ENCODE results near the gene ADARB2.
"Not testable (repeated sequence)": the region's sequence is repeated elsewhere in the genome, so short reads cannot be mapped to it uniquely, and the experiment has no call there.

The ADARB2 gene

DNA sequence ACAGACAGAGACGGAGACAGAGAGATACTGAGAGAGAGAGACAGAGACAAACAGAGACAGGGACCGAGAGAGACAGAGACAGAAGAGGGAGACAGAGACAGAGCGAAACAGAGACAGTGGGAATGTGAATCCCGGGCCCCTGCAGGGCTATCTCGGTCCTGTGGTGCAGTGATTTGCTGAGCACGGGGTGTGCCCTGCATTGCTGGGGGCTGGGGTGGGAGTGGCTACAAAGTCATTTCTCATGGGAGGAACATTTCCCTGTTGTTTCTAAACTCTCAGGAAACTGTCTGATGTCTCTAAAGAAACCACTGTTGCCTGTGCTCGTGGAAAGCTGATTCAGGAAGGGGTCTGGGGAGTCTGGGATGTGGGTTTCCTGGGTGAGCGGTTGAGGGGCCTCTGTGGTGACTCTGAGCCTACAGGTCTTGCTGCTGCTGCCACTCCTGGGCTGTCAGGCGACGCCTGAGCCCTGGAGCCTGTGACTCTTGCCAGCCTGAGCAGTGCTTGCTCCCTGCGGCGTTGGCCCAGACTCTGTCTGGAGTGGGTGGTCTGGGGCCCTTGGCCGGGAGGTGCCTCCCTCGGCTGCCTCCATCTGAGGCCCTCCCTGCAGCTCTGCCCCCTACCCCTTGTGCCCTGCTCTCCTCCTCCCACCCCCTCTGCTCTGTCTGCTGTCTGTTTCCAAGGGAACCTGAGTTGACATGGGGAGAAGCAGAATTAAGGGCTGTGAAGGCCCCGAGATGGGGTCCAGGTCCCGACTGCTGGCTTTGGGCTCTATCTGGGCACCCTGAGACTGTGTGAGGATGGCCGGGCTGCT, 389.2 kb downstream of the ADARB2 start:
- Histone ChIP-seq H3K9ac (ENCODE audit: low read depth, low read length) (no peak overlapping the region), H3K9me3 (ENCODE audit: control insufficient read depth, insufficient read depth, low read length) (no peaks in the 10 kb centered on the region), H3K27me3 (ENCODE audit: control insufficient read depth, insufficient read depth, low read length) (no peaks in the 10 kb centered on the region), H3K4me3 (ENCODE audit: low read depth, low read length) (no peak overlapping the region), H3K4me1 (ENCODE audit: control insufficient read depth, insufficient read depth, low read length) (no peaks in the 10 kb centered on the region), H3K36me3 (ENCODE audit: control insufficient read depth, insufficient read depth, low read length) (no peaks in the 10 kb centered on the region)

- Histone ChIP-seq H3K27me3 (ENCODE audit: control insufficient read depth, insufficient read depth, low read length) (no peaks in the 10 kb centered on the region), H3K9me3 (ENCODE audit: control insufficient read depth, insufficient read depth, low read length) (no peaks in the 10 kb centered on the region), H3K36me3 (ENCODE audit: control insufficient read depth, insufficient read depth, low read length) (no peaks in the 10 kb centered on the region), H3K4me1 (ENCODE audit: control insufficient read depth, insufficient read depth, low read length) (no peaks in the 10 kb centered on the region), H3K4me3 (ENCODE audit: low read depth, low read length) (no peak overlapping the region), H3K9ac (ENCODE audit: low read depth, low read length) (no peak overlapping the region)
These were observed 389.8 kb downstream of the ADARB2 start for GRCh38 chr10:1347525-1347924.

GRCh38 chr10:1346201-1346600, 391.1 kb downstream of the ADARB2 start:
- Histone ChIP-seq H3K9ac (ENCODE audit: low read depth, low read length) (no peak overlapping the region), H3K9me3 (ENCODE audit: control insufficient read depth, insufficient read depth, low read length) (no peaks in the 10 kb centered on the region), H3K4me3 (ENCODE audit: low read depth, low read length) (no peak overlapping the region), H3K27me3 (ENCODE audit: control insufficient read depth, insufficient read depth, low read length) (no peaks in the 10 kb centered on the region), H3K4me1 (ENCODE audit: control insufficient read depth, insufficient read depth, low read length) (no peaks in the 10 kb centered on the region), H3K36me3 (ENCODE audit: control insufficient read depth, insufficient read depth, low read length) (no peaks in the 10 kb centered on the region)

DNA sequence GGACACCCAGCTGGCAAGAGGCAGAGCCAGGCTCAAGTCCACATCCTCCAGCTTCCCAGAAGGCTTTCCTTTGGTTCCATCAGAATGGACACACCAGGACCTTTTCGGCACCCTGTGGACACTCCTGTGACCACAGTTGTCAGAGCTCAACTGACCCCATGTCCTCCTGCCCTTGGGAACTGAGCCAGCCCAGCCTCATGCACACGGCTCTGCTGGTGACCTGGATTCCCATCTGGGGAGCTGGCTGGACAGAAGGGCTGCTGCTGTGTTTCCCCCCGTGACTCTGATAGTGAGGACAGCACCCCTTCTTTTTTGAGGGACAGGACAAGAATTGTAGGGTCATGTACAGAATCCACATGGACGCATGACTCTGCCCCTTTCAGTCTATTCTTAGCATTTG, 392.0 kb downstream of the ADARB2 start:
- Histone ChIP-seq H3K4me1 (ENCODE audit: control insufficient read depth, insufficient read depth, low read length) (no peaks in the 10 kb centered on the region), H3K36me3 (ENCODE audit: control insufficient read depth, insufficient read depth, low read length) (no peaks in the 10 kb centered on the region), H3K27me3 (ENCODE audit: control insufficient read depth, insufficient read depth, low read length) (no peaks in the 10 kb centered on the region), H3K9ac (ENCODE audit: low read depth, low read length) (no peak overlapping the region), H3K4me3 (ENCODE audit: low read depth, low read length) (no peak overlapping the region), H3K9me3 (ENCODE audit: control insufficient read depth, insufficient read depth, low read length) (no peaks in the 10 kb centered on the region)

- H3K4me1 ChIP-seq (ENCODE audit: control insufficient read depth, insufficient read depth, low read length), result no peaks in the 10 kb centered on the region
- no peaks in the 10 kb centered on the region for H3K36me3 ChIP-seq (ENCODE audit: control insufficient read depth, insufficient read depth, low read length)
- no peak overlapping the region for H3K4me3 ChIP-seq (ENCODE audit: low read depth, low read length)
- no peak overlapping the region for H3K9ac ChIP-seq (ENCODE audit: low read depth, low read length)
- H3K27me3 ChIP-seq (ENCODE audit: control insufficient read depth, insufficient read depth, low read length), result no peaks in the 10 kb centered on the region
- no peaks in the 10 kb centered on the region for H3K9me3 ChIP-seq (ENCODE audit: control insufficient read depth, insufficient read depth, low read length)
These were observed 392.5 kb downstream of the ADARB2 start for GRCh38 chr10:1344846-1345245.

DNA sequence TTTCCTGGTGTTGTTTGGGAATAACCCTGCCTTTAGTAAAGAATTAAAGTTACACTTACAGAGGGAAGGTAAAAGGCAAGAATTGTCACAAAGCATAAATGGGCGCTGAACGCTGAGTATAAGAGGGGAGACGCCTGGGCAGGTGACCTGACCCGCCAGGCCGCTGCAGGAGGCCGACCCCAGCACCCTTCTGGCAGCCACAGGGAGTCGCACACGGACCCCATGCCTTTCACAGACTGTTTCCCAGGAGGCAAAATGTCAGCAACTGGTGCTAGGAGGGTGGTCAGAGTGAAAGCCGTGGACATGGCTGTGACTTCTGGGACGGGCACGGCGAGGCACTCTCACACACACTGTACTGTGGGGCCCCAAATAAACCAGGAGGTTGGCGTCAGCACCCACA, 392.9 kb downstream of the ADARB2 start:
- no peak overlapping the region for H3K4me3 ChIP-seq (ENCODE audit: low read depth, low read length)
- no peaks in the 10 kb centered on the region for H3K36me3 ChIP-seq (ENCODE audit: control insufficient read depth, insufficient read depth, low read length)
- H3K9me3 ChIP-seq (ENCODE audit: control insufficient read depth, insufficient read depth, low read length), result no peaks in the 10 kb centered on the region
- H3K27me3 ChIP-seq (ENCODE audit: control insufficient read depth, insufficient read depth, low read length), result no peaks in the 10 kb centered on the region
- no peaks in the 10 kb centered on the region for H3K4me1 ChIP-seq (ENCODE audit: control insufficient read depth, insufficient read depth, low read length)
- H3K9ac ChIP-seq (ENCODE audit: low read depth, low read length), result no peak overlapping the region

- H3K4me3 ChIP-seq (ENCODE audit: low read depth, low read length), result no peak overlapping the region
- no peak overlapping the region for H3K9ac ChIP-seq (ENCODE audit: low read depth, low read length)
- no peaks in the 10 kb centered on the region for H3K9me3 ChIP-seq (ENCODE audit: control insufficient read depth, insufficient read depth, low read length)
- no peaks in the 10 kb centered on the region for H3K36me3 ChIP-seq (ENCODE audit: control insufficient read depth, insufficient read depth, low read length)
- H3K27me3 ChIP-seq (ENCODE audit: control insufficient read depth, insufficient read depth, low read length), result no peaks in the 10 kb centered on the region
- no peaks in the 10 kb centered on the region for H3K4me1 ChIP-seq (ENCODE audit: control insufficient read depth, insufficient read depth, low read length)
These were observed 394.1 kb downstream of the ADARB2 start for GRCh38 chr10:1343176-1343575.

DNA sequence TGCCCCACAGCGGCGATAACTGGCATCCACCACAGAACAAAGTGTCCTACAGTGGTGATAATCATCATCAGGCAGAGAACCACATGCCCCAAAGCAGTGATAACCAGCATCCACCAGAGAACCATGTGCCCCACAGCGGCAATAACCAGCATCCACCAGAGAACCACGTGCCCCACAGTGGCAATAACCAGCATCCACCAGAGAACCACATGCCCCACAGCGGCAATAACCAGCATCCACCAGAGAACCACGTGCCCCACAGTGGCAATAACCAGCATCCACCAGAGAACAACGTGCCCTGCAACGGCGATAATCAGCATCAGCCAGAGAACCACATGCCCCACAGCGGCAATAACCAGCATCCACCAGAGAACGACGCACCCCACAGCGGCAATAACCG, 396.3 kb downstream of the ADARB2 start:
- not testable (repeated sequence) for H3K9ac ChIP-seq (ENCODE audit: low read depth, low read length); H3K27me3 ChIP-seq (ENCODE audit: control insufficient read depth, insufficient read depth, low read length); H3K4me3 ChIP-seq (ENCODE audit: low read depth, low read length); H3K4me1 ChIP-seq (ENCODE audit: control insufficient read depth, insufficient read depth, low read length); H3K36me3 ChIP-seq (ENCODE audit: control insufficient read depth, insufficient read depth, low read length); H3K9me3 ChIP-seq (ENCODE audit: control insufficient read depth, insufficient read depth, low read length)

DNA sequence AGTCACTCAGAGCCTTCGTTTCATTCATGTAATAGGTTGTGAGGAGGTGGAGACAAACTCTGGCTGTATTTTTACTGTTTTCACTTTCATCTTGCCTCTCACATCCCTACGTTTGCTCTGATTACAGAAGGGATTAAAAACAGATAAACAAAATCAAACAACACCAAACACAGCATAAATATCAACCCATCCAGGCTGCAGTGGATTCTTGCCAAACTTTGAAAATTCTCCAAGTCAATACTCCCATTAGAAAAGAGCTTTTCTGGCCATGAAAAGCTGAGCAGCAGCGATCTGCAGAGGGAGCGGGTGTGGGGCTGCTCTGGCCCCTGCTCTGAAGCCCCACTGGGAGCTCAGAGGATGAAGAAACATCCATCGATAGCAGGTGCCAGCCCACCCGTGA, 397.9 kb downstream of the ADARB2 start:
- no peaks in the 10 kb centered on the region for H3K36me3 ChIP-seq (ENCODE audit: control insufficient read depth, insufficient read depth, low read length)
- no peaks in the 10 kb centered on the region for H3K9me3 ChIP-seq (ENCODE audit: control insufficient read depth, insufficient read depth, low read length)

GRCh38 chr10:1335642-1336041, 401.7 kb downstream of the ADARB2 start:
- Histone ChIP-seq H3K9me3 (ENCODE audit: control insufficient read depth, insufficient read depth, low read length) (no peaks in the 10 kb centered on the region), H3K36me3 (ENCODE audit: control insufficient read depth, insufficient read depth, low read length) (no peaks in the 10 kb centered on the region)

More for the DNA sequence above, 397.9 kb downstream of the ADARB2 start:
- no peak overlapping the region for H3K4me3 ChIP-seq (ENCODE audit: low read depth, low read length)
- no peaks in the 10 kb centered on the region for H3K4me1 ChIP-seq (ENCODE audit: control insufficient read depth, insufficient read depth, low read length)
- no peak overlapping the region for H3K9ac ChIP-seq (ENCODE audit: low read depth, low read length)
- H3K27me3 ChIP-seq (ENCODE audit: control insufficient read depth, insufficient read depth, low read length), result peaks cover 3% of the 10 kb centered on the region

GRCh38 chr10:1333981-1334380, 403.3 kb downstream of the ADARB2 start:
- H3K4me1 ChIP-seq (ENCODE audit: control insufficient read depth, insufficient read depth, low read length), result no peaks in the 10 kb centered on the region
- H3K9ac ChIP-seq (ENCODE audit: low read depth, low read length), result no peak overlapping the region
- H3K27me3 ChIP-seq (ENCODE audit: control insufficient read depth, insufficient read depth, low read length), result peaks cover 3% of the 10 kb centered on the region
- no peaks in the 10 kb centered on the region for H3K9me3 ChIP-seq (ENCODE audit: control insufficient read depth, insufficient read depth, low read length)
- H3K4me3 ChIP-seq (ENCODE audit: low read depth, low read length), result no peak overlapping the region
- no peaks in the 10 kb centered on the region for H3K36me3 ChIP-seq (ENCODE audit: control insufficient read depth, insufficient read depth, low read length)

More at GRCh38 chr10:1335642-1336041, 401.7 kb downstream of the ADARB2 start:
- H3K4me3 ChIP-seq (ENCODE audit: low read depth, low read length), result no peak overlapping the region
- no peaks in the 10 kb centered on the region for H3K4me1 ChIP-seq (ENCODE audit: control insufficient read depth, insufficient read depth, low read length)
- H3K27me3 ChIP-seq (ENCODE audit: control insufficient read depth, insufficient read depth, low read length), result peaks cover 3% of the 10 kb centered on the region
- no peak overlapping the region for H3K9ac ChIP-seq (ENCODE audit: low read depth, low read length)

DNA sequence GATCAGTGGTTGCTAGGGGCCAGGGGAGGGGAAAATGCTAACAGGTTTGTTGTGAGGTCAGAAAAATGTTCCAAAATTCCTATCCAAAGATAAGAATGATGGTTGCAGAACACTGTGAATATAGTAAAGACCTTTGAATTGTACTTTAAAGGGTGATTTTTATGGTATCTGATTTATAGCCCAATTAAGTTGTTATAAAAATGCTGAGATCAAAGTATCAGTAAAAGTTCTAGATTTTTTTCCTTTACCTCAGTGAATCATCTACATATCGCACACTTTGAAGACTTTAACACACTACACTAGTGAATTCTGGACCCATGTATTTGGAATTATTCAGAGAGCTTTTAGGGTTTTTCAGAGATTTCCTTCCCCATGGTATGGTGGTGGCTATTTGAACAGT, 405.8 kb downstream of the ADARB2 start:
- peaks cover 3% of the 10 kb centered on the region for H3K27me3 ChIP-seq (ENCODE audit: control insufficient read depth, insufficient read depth, low read length)
- no peaks in the 10 kb centered on the region for H3K9me3 ChIP-seq (ENCODE audit: control insufficient read depth, insufficient read depth, low read length)
- H3K36me3 ChIP-seq (ENCODE audit: control insufficient read depth, insufficient read depth, low read length), result peaks cover 4% of the 10 kb centered on the region
- H3K4me3 ChIP-seq (ENCODE audit: low read depth, low read length), result no peak overlapping the region
- no peak overlapping the region for H3K9ac ChIP-seq (ENCODE audit: low read depth, low read length)
- no peaks in the 10 kb centered on the region for H3K4me1 ChIP-seq (ENCODE audit: control insufficient read depth, insufficient read depth, low read length)
